Subcutaneous abdominal adipose tissue (tissue), 5 donors: Measurements from ENCODE around the gene LOXL4.
A peak's percentile ranks its signal among the peaks of the same experiment; 100 is the strongest.

Experiments
- H3K27ac ChIP-seq: one replicate; pipeline ENCODE4 v1.7.0; 2013; ENCODE audit warnings: low read depth, mild to moderate bottlenecking, inconsistent platforms, low read length, moderate library complexity
- H3K27me3 ChIP-seq, 5 donors: one replicate each; pipeline ENCODE4 v1.7.0; 2013; ENCODE audit warnings: low read length in 5 of 5, inconsistent platforms in 1 of 5; ENCODE audit not compliant: control insufficient read depth in 5 of 5, insufficient read depth in 4 of 5
- H3K36me3 ChIP-seq, 5 donors: one replicate each; pipeline ENCODE4 v1.7.0; 2013; ENCODE audit warnings: low read length in 5 of 5; ENCODE audit not compliant: control insufficient read depth in 5 of 5, insufficient read depth in 5 of 5
- H3K4me1 ChIP-seq, 5 donors: one replicate each; pipeline ENCODE4 v1.7.0; 2013; ENCODE audit warnings: low read length in 5 of 5, mild to moderate bottlenecking in 3 of 5, moderate library complexity in 1 of 5; ENCODE audit not compliant: control insufficient read depth in 5 of 5, insufficient read depth in 5 of 5
- H3K4me3 ChIP-seq, 5 donors: one replicate each; pipeline ENCODE4 v1.7.0; 2013; ENCODE audit warnings: low read length in 5 of 5, low read depth in 1 of 5
- H3K9ac ChIP-seq, 5 donors: one replicate each; pipeline ENCODE4 v1.7.0; 2013; ENCODE audit warnings: low read length in 5 of 5, mild to moderate bottlenecking in 4 of 5, moderate library complexity in 3 of 5
- H3K9me3 ChIP-seq, 5 donors: one replicate each; pipeline ENCODE4 v1.7.0; 2013; ENCODE audit warnings: low read length in 5 of 5; ENCODE audit not compliant: control insufficient read depth in 5 of 5
- donor health status: healthy.
- donor health status: healthy.
- donor health status: healthy.
- donor health status: healthy.
- donor health status: healthy.

Gene LOXL4

DNA sequence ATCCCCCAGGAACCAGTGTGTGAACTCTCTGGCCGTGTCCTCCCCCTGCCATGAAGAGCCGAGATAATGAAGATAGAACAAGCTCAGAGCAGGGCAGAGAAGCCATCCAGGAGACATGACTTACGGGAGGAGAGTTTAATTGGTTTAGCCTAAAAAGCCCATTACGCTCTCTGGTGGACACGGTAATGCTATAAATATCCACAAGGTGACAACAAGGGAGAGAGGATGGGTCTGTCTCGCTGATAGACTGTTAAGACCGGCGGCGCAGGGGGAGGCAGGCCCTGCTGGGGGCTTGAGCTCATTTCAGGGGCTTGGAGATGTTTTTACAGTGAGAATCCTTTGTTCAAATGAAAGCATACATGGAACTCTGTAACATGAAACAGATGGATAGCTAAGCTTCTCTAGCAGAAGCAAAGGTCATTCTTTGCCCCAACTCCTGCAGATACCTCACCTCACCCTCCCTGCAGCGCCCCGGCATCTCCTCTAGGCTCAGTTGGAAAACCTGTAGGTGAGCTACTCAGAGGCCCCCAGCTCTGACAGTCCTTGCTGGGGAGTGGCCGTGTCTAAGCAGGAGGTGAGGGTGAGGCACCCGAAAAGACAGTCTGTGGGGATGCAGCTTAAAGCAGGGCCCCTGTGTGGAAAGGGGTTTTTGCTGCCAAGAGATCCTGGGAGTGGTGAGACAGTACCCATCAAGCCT lies 40.8 kb upstream of the LOXL4 start:
- Histone ChIP-seq H3K9ac (no peak overlapping the region), H3K9me3 (no peaks in the 10 kb centered on the region), H3K4me3 (peak overlapping the region in 1 of 5 donors; percentile 57), H3K36me3 (no peaks in the 10 kb centered on the region), H3K27ac (no peak overlapping the region), H3K4me1 (peaks cover 5 to 23% (median 20%) of the 10 kb centered on the region in 5 donors), H3K27me3 (peaks cover 0 to 9% (median 4%) of the 10 kb centered on the region in 5 donors)

DNA sequence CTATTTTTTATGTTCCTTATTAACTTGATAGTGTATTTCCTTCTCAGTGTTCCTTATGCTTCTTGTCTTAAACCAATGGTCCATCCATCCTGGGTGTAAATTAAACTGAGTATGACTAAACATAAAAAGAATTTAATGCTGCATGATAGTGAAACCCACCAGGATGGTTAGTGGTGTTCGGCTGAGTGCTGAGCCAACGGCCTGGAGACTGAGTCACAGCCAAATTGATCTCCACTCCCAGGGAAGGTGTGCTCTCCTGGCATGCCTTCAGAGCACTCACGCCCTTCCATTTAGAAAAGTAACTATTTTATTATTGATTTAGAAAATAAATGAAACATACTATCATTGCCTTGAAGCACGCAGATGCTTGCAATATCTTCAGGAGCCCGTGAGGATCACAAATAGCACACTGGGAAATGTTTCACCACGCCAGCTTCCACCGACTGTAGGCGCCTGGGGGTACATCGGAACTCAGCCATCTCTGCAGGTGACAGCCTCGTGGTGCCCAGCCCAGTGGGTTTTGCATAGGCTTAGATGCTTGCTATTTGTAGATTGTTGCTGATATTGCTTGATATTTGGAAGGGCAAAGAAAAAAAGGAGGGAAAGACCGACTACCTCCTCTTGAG lies 40.0 kb upstream of the LOXL4 start:
- H3K4me3 ChIP-seq, result no peak overlapping the region
- no peak overlapping the region for H3K27ac ChIP-seq
- no peaks in the 10 kb centered on the region for H3K9me3 ChIP-seq
- H3K36me3 ChIP-seq, result no peaks in the 10 kb centered on the region
- peaks cover 0 to 12% (median 6%) of the 10 kb centered on the region in 5 donors for H3K27me3 ChIP-seq
- peaks cover 5 to 15% (median 12%) of the 10 kb centered on the region in 5 donors for H3K4me1 ChIP-seq
- no peak overlapping the region for H3K9ac ChIP-seq

DNA sequence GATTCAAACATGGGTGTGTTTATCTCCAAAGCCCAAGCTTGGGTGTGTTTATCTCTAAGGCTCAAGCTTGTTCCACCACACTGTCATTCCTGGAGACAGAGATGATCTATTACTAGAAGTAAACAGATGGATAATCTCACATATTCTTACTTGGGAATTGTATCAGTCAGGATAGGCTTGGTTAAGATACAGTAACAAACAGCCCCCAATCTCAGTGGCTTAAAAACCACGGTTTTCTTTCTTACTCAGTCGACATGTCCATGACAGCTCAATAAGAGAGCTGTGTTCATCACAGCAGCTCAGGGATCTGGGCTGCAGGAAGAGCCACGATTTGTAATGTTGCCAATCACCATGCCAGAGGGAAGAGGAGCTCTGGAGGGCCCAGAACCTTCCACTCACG lies 38.5 kb upstream of the LOXL4 start:
- no peaks in the 10 kb centered on the region for H3K9me3 ChIP-seq
- H3K9ac ChIP-seq, result no peak overlapping the region
- no peak overlapping the region for H3K27ac ChIP-seq
- H3K36me3 ChIP-seq, result no peaks in the 10 kb centered on the region
- H3K4me3 ChIP-seq, result no peak overlapping the region
- peaks cover 0 to 21% (median 3%) of the 10 kb centered on the region in 5 donors for H3K27me3 ChIP-seq
- peaks cover 5 to 17% (median 10%) of the 10 kb centered on the region in 5 donors for H3K4me1 ChIP-seq

DNA sequence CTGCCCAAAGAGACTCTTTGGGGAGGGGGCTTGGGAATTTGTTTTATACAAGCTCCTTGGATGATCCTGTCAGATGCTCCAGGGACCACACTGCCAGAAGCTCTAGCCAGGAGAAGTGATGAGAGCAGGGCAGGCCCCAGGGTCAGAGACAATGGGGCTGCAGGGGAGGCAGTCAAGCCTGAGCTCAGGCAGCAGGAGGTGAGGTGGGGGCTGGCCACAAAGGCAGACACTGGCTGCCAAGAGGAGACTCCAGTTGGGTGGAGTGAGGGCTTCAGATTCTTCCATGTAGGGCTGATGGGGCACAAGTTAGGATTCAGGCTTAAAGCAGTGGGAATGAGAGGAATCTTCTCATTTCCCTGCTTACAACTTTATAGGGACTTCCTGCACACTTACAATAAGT lies 35.6 kb upstream of the LOXL4 start:
- Histone ChIP-seq H3K27me3 (peaks cover 0 to 20% (median 3%) of the 10 kb centered on the region in 5 donors), H3K4me1 (peaks cover 0 to 5% (median 0%) of the 10 kb centered on the region in 5 donors), H3K4me3 (no peak overlapping the region), H3K27ac (no peak overlapping the region), H3K36me3 (no peaks in the 10 kb centered on the region), H3K9ac (no peak overlapping the region), H3K9me3 (no peaks in the 10 kb centered on the region)

DNA sequence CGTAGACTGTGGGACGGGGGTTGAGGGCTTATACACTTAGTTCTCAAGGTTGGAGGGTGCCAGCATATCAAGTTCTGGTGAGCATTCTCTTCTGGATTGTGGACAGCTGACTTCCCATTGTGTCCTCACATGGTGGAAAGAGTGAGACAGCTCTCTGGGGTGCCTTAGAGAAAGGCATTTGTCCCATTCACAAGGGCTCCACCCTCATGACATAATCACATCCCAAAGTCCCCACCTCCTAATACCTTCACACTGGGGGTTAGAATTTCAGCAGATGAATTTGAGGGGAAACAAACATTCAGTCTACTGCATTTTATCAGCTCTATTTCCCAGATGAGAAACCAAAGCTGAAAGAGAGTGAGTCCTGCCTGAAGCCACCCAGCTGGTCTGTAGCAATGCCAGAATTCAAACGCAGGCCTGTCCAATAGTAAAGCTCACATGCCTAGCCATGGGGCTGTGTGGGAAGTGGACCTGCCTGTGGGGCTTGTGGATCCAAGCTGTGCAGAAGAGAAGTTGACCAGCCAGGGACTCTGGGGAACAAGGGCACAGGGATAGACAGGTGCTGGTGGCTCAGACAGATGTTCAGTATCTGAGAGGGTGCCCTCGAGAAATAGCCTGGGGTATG lies 34.9 kb upstream of the LOXL4 start:
- Histone ChIP-seq H3K27ac (no peak overlapping the region), H3K9me3 (no peaks in the 10 kb centered on the region), H3K4me3 (no peak overlapping the region), H3K9ac (no peak overlapping the region), H3K4me1 (peaks cover 0 to 5% (median 0%) of the 10 kb centered on the region in 5 donors), H3K36me3 (no peaks in the 10 kb centered on the region), H3K27me3 (peaks cover 0 to 20% (median 3%) of the 10 kb centered on the region in 5 donors)

DNA sequence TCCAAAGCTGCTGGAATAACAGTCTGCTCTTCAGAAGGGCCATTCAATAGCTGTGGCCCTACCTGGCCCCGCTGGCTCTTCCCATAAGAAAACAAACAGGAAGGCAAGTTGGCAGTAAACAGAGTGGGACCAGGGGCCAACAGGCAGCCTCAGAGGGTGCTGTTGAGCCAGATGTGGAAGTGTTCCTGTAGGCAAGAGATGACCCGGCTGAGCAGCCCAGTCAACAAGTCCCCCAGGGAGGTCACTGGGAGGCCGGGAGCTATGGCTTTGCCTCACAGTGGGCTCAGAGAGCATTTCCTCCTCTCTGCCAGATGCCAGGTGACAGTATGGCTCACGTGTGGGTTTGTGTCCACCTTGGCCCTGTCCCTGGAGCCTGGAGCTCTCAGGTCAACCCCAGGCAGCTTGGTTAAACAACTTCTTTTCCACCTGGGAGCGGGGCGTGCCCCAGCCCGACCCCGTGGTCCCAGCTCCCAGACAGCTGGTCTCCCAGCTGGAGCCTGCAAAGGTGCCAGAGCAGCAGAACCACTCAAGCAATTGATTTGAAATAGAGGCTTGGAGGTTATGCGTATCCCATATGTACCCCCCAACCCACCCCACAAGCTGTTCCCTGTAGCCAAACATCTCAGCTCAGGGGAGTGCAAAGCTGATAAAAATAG lies 33.8 kb upstream of the LOXL4 start:
- Histone ChIP-seq H3K4me3 (no peak overlapping the region), H3K9ac (no peak overlapping the region), H3K9me3 (no peaks in the 10 kb centered on the region), H3K4me1 (peaks cover 0 to 5% (median 0%) of the 10 kb centered on the region in 5 donors), H3K27me3 (peaks cover 0 to 20% (median 3%) of the 10 kb centered on the region in 5 donors), H3K36me3 (no peaks in the 10 kb centered on the region), H3K27ac (no peak overlapping the region)

DNA sequence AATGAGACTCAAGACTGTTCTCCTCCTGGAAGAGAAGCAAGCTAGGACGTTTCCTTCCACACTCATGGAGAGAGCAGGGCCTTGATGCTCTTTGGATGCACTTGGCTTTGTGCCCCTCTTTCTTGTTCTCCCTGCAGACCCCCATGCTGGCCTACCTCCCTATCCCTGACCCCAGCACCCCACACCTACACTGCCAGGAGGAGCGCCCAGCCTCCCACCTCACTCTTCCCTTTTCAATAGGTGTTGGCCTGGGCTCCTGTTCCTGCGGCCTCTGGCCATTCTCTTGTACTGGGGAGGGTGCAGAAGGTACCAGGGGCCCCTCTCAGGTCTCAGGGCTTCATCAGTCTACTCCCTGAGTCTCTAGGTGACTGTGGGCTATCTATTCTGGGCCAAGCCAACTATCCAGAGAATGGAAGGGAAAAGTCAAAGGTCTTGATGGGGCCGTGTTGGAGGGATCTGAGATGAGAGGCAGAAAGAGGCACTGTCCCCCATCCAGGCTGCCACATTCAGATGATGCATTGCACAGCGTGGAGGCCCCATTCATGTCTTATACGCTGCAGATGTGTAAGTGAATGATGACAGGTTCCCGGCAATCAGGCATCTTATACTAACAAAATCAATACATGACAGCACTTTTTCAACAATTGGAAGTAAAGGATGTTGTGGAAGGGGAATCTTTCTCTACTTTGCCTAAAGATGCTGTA lies 32.7 kb upstream of the LOXL4 start:
- Histone ChIP-seq H3K4me1 (peaks cover 0 to 8% (median 4%) of the 10 kb centered on the region in 5 donors), H3K9ac (no peak overlapping the region), H3K9me3 (no peaks in the 10 kb centered on the region), H3K27ac (no peak overlapping the region), H3K4me3 (no peak overlapping the region), H3K36me3 (no peaks in the 10 kb centered on the region), H3K27me3 (peaks cover 0 to 20% (median 3%) of the 10 kb centered on the region in 5 donors)

DNA sequence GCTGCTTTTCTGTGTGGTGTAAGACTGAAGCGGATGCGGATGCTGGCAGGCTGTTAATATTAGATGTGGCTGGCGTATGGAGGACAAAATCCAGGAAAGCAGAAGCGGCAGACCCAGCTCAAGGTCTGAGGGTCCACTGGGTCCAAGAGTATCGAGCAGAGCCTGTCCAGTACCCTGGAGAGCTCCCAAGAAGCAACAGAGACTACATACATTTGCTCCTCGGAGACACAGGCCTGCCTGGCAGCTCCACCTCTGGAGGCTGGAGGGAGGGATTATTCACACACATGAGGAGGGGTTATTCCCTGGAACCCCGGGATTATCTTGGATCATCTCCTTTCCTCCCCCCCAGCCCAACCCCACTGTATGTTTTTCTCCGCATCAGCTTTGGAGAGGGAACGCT lies 31.3 kb upstream of the LOXL4 start:
- H3K9me3 ChIP-seq, result no peaks in the 10 kb centered on the region
- H3K36me3 ChIP-seq, result no peaks in the 10 kb centered on the region
- peaks cover 0 to 14% (median 4%) of the 10 kb centered on the region in 5 donors for H3K4me1 ChIP-seq
- no peak overlapping the region for H3K27ac ChIP-seq
- H3K9ac ChIP-seq, result no peak overlapping the region
- no peak overlapping the region for H3K4me3 ChIP-seq
- peaks cover 0 to 20% (median 3%) of the 10 kb centered on the region in 5 donors for H3K27me3 ChIP-seq

DNA sequence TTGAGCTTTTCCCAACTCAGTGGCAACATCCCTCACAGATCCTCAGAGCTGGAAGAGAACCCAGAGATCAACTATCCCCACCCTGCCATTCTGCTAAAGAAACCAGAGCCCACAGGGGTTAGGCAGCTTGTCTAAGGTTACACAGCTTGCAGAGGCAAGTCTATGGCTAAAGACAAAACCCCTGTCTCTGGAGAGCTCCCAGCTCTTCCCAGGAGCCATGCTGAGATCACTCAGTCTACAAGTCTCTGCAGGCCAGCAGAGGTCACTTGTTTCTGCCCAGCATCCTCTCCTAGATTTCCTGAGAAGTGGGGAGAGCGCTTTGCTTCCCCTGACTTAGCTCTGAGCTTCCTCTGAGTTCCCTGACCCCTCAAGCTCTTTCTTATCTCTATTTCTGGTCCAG lies 28.5 kb upstream of the LOXL4 start:
- H3K27ac ChIP-seq, result no peak overlapping the region
- no peaks in the 10 kb centered on the region for H3K36me3 ChIP-seq
- peaks cover 0 to 8% (median 0%) of the 10 kb centered on the region in 5 donors for H3K27me3 ChIP-seq
- peaks cover 2 to 21% (median 12%) of the 10 kb centered on the region in 5 donors for H3K4me1 ChIP-seq
- no peak overlapping the region for H3K4me3 ChIP-seq
- no peaks in the 10 kb centered on the region for H3K9me3 ChIP-seq
- no peak overlapping the region for H3K9ac ChIP-seq
